Epithelial cell of proximal tubule (primary cell): Measurements from ENCODE around the gene ASCC2. TPM values are rescaled to one million over a fixed set of nuclear protein-coding genes. Genes with fewer than 3 reads are reported as not detected.
"Not testable (repeated sequence)": the region's sequence is repeated elsewhere in the genome, so short reads cannot be mapped to it uniquely, and the experiment has no call there.

ENCODE experiments used
- DNase-seq: peaks from one replicate; pipeline ENCODE4 v3.0.0-alpha.2; 2011; ENCODE audit warnings: low read depth
- H3K4me3 ChIP-seq: 2 replicates; pipeline ENCODE4 v1.5.1; 2011; ENCODE audit warnings: low read depth, mild to moderate bottlenecking, low read length
- total RNA-seq: library from RNA; depleted of rRNA; stranded (reverse); fragments of >200 nt; gene quantifications from 2 replicates; pipeline ENCODE4 v1.2.3, GENCODE V29; 2015
- TF ChIP-seq, protein P1 (sequence below): conservative IDR thresholded peaks from 2 replicates; pipeline ENCODE4 v1.5.1; 2012; ENCODE audit warnings: low read depth, mild to moderate bottlenecking, low read length

The ASCC2 gene
- total RNA-seq, 1 donor from 2014 or later = 24.0 TPM

DNA sequence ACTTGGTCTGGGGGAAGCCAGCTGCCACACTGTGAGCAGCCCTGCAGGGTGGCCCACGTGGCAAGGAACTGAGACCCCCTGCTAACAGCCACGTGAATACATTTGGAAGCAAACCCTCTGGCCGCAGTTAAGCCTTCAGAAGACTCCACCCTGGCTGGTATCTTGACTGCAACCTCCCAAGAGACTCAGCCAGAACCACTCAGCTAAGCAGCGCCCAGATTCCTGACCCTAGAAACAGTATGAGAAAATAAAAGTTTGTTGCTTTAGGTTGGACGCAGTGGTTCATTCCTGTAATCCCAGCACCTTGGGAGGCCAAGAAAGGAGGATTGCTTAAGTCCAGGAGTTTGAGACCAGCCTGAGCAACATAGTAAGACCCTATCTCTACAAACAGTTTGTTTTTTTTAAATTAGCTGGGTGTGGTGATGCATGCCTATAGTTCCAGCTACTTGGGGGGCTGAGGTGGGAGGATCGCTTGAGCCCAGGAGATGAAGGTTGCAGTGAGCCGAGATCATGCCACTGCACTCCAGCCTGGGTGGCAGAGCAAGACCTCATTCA, 79.9 kb downstream of the ASCC2 start:
- TF ChIP-seq, protein P1, sequence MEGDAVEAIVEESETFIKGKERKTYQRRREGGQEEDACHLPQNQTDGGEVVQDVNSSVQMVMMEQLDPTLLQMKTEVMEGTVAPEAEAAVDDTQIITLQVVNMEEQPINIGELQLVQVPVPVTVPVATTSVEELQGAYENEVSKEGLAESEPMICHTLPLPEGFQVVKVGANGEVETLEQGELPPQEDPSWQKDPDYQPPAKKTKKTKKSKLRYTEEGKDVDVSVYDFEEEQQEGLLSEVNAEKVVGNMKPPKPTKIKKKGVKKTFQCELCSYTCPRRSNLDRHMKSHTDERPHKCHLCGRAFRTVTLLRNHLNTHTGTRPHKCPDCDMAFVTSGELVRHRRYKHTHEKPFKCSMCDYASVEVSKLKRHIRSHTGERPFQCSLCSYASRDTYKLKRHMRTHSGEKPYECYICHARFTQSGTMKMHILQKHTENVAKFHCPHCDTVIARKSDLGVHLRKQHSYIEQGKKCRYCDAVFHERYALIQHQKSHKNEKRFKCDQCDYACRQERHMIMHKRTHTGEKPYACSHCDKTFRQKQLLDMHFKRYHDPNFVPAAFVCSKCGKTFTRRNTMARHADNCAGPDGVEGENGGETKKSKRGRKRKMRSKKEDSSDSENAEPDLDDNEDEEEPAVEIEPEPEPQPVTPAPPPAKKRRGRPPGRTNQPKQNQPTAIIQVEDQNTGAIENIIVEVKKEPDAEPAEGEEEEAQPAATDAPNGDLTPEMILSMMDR = no peak
- H3K4me3 ChIP-seq = no peak overlapping the region
- no peak for DNase-seq

DNA sequence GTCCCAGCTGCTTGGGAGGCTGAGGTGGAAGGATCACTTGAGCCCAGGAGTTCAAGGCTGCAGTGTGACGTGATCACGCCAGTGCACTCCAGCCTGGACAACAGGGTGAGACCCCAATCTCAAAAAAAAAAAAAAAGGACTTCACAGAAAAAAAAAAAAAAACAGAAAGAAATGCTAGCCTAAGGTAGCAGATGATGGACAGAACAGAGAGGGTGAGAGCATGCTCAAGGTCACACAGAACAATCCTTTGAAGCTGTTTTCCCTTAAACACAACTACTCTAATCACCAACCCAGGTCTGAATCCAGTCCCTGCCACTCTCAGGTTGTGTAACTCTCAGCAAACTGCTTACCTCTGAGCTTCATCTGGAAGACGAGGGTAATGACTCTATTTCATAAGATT, 81.0 kb downstream of the ASCC2 start:
- H3K4me3 ChIP-seq = no peak overlapping the region
- TF ChIP-seq, protein P1 = no peak
- no peak for DNase-seq

DNA sequence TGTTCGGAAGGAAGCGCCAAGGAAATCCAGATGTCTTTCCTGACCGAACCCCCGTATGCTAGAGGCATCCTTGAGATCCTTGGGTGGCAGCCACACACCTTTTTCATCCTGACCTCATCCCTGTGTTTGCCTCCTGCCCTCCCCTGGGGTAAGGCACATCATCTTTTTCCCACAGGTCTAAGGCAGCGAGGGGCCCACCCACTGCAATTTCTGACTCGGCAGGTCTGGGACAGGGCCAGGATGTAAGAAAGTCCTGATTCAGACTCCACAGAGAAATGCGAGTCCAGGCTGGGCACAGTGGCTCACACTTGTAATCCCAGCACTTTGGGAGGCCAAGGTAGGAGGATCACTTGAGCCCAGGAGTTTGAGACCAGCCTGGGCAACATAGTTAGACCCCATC, 81.7 kb downstream of the ASCC2 start:
- DNase-seq = no peak
- no peak overlapping the region for H3K4me3 ChIP-seq
- TF ChIP-seq, protein P1 = no peak

DNA sequence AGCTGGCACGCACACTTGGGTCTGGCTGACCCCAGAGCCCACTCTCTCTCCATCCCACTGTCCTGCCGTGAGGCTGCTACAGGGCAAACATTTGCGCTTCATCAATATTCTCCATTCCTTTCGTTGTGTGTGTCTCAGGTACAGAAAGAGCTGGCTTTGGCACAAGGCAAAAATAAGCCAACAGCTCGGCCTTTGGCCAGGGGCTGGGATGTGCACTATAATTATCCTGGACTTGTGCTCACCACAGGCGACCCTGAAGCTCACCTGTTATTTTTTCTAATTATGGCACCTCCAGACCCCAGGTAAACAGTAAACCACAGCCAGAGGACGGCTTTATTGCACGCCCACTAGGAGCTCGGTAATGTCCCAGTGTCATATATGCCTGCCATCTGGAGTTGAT, 82.2 kb downstream of the ASCC2 start:
- TF ChIP-seq, protein P1 = no peak
- no peak for DNase-seq
- H3K4me3 ChIP-seq = no peak overlapping the region

DNA sequence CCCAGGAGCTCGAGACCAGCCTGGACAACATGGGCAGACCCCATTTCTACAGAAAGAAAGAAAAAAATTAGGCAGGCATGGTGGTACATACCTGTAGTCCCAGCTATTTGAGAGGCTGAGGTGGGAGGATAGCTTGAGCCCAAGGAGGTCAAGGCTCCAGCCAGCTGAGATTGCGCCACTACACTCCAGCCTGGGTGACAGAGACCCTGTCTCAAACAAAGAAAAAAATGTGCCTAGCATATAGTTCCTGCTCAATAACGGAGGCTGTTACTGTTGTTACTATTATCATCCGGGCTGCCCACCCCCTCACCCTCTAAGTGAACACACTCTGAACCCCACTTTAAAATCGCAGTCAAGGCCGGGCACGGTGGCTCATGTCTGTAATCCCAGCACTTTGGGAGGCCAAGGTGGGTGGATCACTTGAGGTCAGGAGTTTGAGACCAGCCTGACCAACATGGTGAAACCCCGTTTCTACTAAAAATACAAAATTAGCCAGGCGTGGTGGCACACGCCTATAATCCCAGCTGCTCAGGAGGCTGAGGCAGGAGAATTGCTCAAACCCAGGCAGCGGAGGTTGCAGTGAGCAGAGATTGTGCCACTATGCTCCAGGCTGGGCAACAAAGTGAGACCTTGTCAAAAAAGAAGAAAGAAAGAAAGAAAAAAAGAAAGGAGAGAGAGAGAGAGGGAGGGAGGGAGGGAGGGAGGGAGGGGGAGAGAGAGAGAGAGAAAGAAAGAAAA, 83.2 kb downstream of the ASCC2 start:
- not testable (repeated sequence) for DNase-seq, H3K4me3 ChIP-seq

DNA sequence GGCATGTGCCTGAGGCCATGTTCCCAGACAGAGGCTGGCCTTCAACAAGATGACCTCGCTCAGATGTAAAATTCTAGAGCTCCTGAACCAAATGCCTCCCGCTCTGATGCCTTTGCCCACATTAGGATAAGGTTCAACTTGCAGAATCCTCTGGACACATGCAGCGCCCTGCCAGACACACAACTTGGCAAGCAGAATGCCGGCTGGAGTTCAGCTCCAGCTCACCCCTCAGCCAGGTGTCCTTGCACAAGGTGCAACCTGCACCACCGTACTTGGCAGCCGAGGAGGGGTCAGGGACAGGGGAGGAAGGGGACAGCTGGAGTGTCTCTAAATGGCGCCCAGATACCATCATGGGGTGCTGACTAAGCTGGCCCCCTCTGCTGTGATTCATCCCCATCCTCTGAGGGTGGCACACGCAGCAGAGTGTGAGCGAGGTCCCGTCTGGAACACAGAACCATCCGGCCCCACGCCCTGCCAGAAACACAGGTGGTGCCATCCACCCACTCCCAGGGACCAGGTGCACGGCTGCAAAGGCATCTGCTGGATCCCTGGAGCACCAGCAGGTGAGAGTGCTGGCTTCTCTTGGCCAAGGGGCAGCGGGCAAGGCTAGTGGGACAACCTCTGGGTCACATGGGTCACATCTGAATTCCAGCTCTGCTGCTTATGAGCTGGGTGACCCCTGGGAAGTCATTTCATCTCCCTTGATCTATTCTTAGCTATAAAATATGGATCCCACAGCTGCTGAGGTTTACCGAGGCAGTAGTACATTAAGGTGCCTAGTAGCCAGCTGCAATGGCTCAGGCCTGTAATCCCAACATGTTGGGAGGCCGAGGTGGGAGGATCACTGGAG, 84.0 kb downstream of the ASCC2 start:
- no peak for DNase-seq
- no peak overlapping the region for H3K4me3 ChIP-seq
- TF ChIP-seq, protein P1 = no peak

DNA sequence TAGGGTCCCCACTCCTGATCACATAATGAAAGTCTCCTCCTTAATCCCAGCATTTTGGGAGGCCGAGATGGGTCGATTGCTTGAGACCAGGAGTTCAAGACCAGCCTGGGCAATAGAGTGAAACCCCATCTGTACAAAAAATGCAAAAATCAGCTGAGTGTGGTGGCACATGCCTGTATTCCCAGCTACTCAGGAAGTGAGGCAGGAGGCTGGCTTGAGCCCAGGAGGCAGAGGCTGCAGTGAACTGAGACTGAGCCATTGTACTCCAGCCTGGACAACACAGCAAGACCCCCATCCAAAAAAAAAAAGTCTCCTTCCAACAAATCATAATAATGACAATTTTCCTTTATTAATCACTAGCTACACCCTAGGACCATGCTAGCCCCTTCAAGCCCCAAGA, 86.4 kb downstream of the ASCC2 start:
- no peak for DNase-seq
- TF ChIP-seq, protein P1 = no peak
- H3K4me3 ChIP-seq = no peak overlapping the region
